ENCODE results near the gene APEH. TPM values are rescaled to one million over a fixed set of nuclear protein-coding genes. Genes with fewer than 3 reads are reported as not detected.
A peak's percentile ranks its signal among the peaks of the same experiment; 100 is the strongest.

The APEH gene
- total and polyA plus RNA-seq, 2 of the 13 experiments (the other 11 are each of a cell fraction or from before 2014, with no cell fraction given), result 116 to 130 TPM

DNA sequence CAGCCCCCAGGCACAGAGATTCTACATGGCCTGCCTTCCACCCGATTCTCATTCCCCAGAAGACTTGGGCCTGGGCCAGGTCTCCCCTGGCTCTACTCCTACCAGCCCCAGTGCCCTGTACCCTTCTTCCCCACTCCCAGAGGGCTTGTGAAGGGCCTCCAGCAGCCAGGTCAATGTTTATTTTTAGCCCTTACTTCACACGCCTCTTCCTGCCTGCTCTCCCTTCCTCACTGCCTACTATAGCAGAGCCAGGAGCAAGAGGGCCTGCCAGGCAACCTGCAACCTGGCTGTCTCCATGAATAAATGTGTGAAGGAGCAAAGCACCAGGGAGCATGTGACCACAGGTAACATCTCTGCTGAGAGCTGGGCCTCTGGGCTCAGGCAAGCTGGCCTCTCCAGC, 26.4 kb upstream of the APEH start (continued):
- TF ChIP-seq GMEB1 (CRISPR knock-in tag; IDR thresholded peaks at IDR 0.05; ENCODE audit: borderline replicate concordance), result no peak
- TF ChIP-seq RXRB (CRISPR knock-in tag; IDR thresholded peaks at IDR 0.05; ENCODE audit: borderline replicate concordance), result peak; percentile 20; the same call in 1 of the 2 replicates
- TF ChIP-seq SOX13 (IDR thresholded peaks at IDR 0.05), result no peak
- TF ChIP-seq SOX13 (CRISPR knock-in tag; conservative IDR thresholded peaks at IDR 0.05 in 1 of 2, IDR thresholded peaks at IDR 0.05 in 1 of 2), result 0 out of 4 replicates have a peak, but pooled peaks of 1 of the 2 experiments have one; percentile 8
- TF ChIP-seq ISL2 (CRISPR knock-in tag; IDR thresholded peaks at IDR 0.05), result no peak

DNA sequence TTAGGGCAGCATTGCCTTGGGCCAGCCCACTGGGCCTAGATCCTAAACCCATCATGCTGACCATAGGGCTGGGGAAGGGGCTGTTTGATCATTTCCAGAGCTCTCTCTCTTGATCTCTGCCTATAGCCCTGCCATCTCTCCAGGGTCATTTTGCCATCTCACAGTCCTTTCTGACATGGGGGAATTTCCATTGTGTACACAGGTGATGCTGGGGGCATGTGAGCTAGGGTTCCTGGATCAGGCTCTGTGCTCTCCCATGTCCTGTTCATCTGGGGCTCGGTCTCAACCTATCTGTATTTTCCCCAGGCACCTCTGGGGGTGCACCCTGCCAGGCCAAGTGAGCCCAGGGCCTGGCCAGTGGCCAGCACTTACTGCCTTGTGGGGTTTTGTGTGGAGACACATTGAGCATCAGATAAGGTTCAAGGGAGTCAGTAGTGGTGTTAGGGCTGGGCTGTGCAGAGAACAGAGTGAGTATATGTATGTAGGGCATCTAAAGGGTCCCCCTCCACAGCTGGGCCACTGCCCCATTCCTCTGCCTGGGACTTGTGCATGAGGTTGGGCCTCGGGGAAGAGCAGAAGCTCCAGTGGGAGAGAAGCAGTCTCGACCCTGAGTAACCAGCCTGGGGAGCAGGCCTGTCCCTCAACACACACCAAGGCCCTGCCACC, 25.7 kb upstream of the APEH start:
- no TSS peak for BruUV-seq (replicated peaks)
- Histone ChIP-seq H3K27me3 (ENCODE audit: control insufficient read depth in 1 of 2, insufficient read depth in 2 of 2, low read length in 2 of 2) (no peaks in the 10 kb centered on the region), H3K9me3 (ENCODE audit: low read length) (no peaks in the 10 kb centered on the region), H3K79me2 (ENCODE audit: insufficient read depth, low read length) (no peaks in the 10 kb centered on the region), H4K20me1 (ENCODE audit: insufficient read depth, low read length) (no peaks in the 10 kb centered on the region), H3K4me1 (ENCODE audit: insufficient read depth, low read length) (peaks cover 33% of the 10 kb centered on the region), H3K4me2 (ENCODE audit: low read depth, low read length) (peak overlapping the region; percentile 61; the same call in 1 of the 2 replicates), H3K4me3 (replicated peaks in 1 of 3; ENCODE audit: insufficient read depth in 1 of 3, low read depth in 2 of 3, low read length in 3 of 3) (no peak overlapping the region), H3K9ac (ENCODE audit: insufficient read depth, low read depth, low read length) (no peak overlapping the region), H3K27ac (ENCODE audit: extremely low read length, insufficient read depth, low read length) (peak overlapping the region; percentile 44), H3K36me3 (replicated peaks in 1 of 2; ENCODE audit: control insufficient read depth in 1 of 2, insufficient read depth in 2 of 2, low read length in 2 of 2) (no peaks in the 10 kb centered on the region; a peak in 2 of 5 replicates), H2AFZ (ENCODE audit: low read length) (no peak overlapping the region)
- FAIRE-seq (no peak), DNase-seq (ENCODE audit: low spot score) (no peak), ATAC-seq (peak; percentile 14)
- POLR2A ChIA-PET, result interaction anchor here (0.6 kb wide), 1 partner anchor 267 kb away, joined by 3 read pairs; no protein-coding TSS in a partner anchor
- CTCF ChIA-PET (ENCODE audit: low intra/inter-chr PET ratio, low total read pairs), result no interaction called here
- WGBS (ENCODE audit: low lambda C conversion rate), result 88% methylated on average over 1 of the region's 3 CpGs
- in situ Hi-C loops (cut with HindIII; ENCODE audit: extremely low pct_ligation_motif_present, low pct_unique_long_range_greater_than_20kb), result no loop called here
- intact Hi-C loops (cut with micrococcal nuclease; ENCODE audit: unreplicated experiment), result no loop called here
- TF ChIP-seq NFIB (CRISPR knock-in tag; IDR thresholded peaks at IDR 0.05; ENCODE audit: borderline replicate concordance) (no peak), RAD51 (IDR thresholded peaks at IDR 0.05; ENCODE audit: borderline replicate concordance) (no peak), FOXA3 (CRISPR knock-in tag; IDR thresholded peaks at IDR 0.05) (0 out of 2 replicates have a peak, but pooled peaks have one; percentile 12), ATAD3A (CRISPR knock-in tag; IDR thresholded peaks at IDR 0.05) (no peak), ZNF274 (CRISPR knock-in tag; IDR thresholded peaks at IDR 0.05) (0 out of 2 replicates have a peak, but pooled peaks have one; percentile 40), SAP130 (CRISPR knock-in tag; IDR thresholded peaks at IDR 0.05; ENCODE audit: low read depth) (no peak), SKIL (CRISPR knock-in tag; IDR thresholded peaks at IDR 0.05; ENCODE audit: borderline replicate concordance) (no peak)
- TF ChIP-seq, protein P1, sequence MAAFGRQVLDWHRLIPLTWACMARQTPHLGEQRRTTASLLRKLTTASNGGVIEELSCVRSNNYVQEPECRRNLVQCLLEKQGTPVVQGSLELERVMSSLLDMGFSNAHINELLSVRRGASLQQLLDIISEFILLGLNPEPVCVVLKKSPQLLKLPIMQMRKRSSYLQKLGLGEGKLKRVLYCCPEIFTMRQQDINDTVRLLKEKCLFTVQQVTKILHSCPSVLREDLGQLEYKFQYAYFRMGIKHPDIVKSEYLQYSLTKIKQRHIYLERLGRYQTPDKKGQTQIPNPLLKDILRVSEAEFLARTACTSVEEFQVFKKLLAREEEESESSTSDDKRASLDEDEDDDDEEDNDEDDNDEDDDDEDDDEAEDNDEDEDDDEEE (CRISPR knock-in tag; IDR thresholded peaks at IDR 0.05), result no peak
- TF ChIP-seq, protein P2, sequence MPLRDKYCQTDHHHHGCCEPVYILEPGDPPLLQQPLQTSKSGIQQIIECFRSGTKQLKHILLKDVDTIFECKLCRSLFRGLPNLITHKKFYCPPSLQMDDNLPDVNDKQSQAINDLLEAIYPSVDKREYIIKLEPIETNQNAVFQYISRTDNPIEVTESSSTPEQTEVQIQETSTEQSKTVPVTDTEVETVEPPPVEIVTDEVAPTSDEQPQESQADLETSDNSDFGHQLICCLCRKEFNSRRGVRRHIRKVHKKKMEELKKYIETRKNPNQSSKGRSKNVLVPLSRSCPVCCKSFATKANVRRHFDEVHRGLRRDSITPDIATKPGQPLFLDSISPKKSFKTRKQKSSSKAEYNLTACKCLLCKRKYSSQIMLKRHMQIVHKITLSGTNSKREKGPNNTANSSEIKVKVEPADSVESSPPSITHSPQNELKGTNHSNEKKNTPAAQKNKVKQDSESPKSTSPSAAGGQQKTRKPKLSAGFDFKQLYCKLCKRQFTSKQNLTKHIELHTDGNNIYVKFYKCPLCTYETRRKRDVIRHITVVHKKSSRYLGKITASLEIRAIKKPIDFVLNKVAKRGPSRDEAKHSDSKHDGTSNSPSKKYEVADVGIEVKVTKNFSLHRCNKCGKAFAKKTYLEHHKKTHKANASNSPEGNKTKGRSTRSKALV (CRISPR knock-in tag; IDR thresholded peaks at IDR 0.05), result no peak
- TF ChIP-seq, protein P3, sequence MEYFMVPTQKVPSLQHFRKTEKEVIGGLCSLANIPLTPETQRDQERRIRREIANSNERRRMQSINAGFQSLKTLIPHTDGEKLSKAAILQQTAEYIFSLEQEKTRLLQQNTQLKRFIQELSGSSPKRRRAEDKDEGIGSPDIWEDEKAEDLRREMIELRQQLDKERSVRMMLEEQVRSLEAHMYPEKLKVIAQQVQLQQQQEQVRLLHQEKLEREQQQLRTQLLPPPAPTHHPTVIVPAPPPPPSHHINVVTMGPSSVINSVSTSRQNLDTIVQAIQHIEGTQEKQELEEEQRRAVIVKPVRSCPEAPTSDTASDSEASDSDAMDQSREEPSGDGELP (IDR thresholded peaks at IDR 0.05; ENCODE audit: borderline replicate concordance, low read depth), result peak; percentile 58; the same call in 1 of the 2 replicates
